ENCODE measurements around the gene ACAA2. TPM values are rescaled to one million over a fixed set of nuclear protein-coding genes. Genes with fewer than 3 reads are reported as not detected.

ACAA2 gene
- total and polyA plus RNA-seq, 10 of the 15 experiments (the other 5 are each of a cell fraction or from before 2014, with no cell fraction given), result 43.1 to 134 (median 64.6) TPM

GRCh38 chr18:49755489-49755888 lies 57.8 kb downstream of the ACAA2 start:
- no peak overlapping the region for H3K4me3 ChIP-seq
- ATAC-seq, result no peak
- no peak overlapping the region for H3K9ac ChIP-seq (ENCODE audit: control insufficient read depth, insufficient read depth, low read length)
- H2AFZ ChIP-seq (ENCODE audit: control insufficient read depth, low read depth, low read length), result no peak overlapping the region
- RAD21 ChIA-PET (ENCODE audit: unreplicated experiment), result no interaction called here
- DNase-seq (ENCODE audit: low read depth, low spot score), result no peak
- CTCF ChIA-PET, result no interaction called here
- TF ChIP-seq RUNX3 (IDR thresholded peaks at IDR 0.05; ENCODE audit: low read length) (no peak), KAT2A (conservative IDR thresholded peaks at IDR 0.05; ENCODE audit: control insufficient read depth, low read depth, low read length) (no peak)
- POLR2A ChIA-PET, result no interaction called here
- H3K9me3 ChIP-seq (replicated peaks; ENCODE audit: control insufficient read depth, insufficient read depth, low read length), result no peaks in the 10 kb centered on the region
- no TSS peak for BruUV-seq (replicated peaks)
- no peak overlapping the region for H3K4me2 ChIP-seq (ENCODE audit: control insufficient read depth, insufficient read depth)
- H3K27me3 ChIP-seq (replicated peaks in 1 of 2; ENCODE audit: control insufficient read depth in 2 of 2, insufficient read depth in 2 of 2, low read length in 1 of 2), result peaks cover 4 to 6% of the 10 kb centered on the region in 2 experiments
- 29% methylated on average over 6 of the region's 6 CpGs for WGBS (ENCODE audit: insufficient coverage, insufficient replicate concordance, low lambda C conversion rate, missing lambda C conversion rate)
- intact Hi-C loops (cut with micrococcal nuclease; ENCODE audit: unreplicated experiment) (no loop called here), in situ Hi-C loops (cut with MboI) (no loop called here)
- no peak for FAIRE-seq
- H3K27ac ChIP-seq (ENCODE audit: control insufficient read depth, insufficient read depth), result no peak overlapping the region
- H4K20me1 ChIP-seq (ENCODE audit: control insufficient read depth, insufficient read depth), result no peaks in the 10 kb centered on the region
- no peaks in the 10 kb centered on the region for H3K79me2 ChIP-seq (ENCODE audit: control insufficient read depth, insufficient read depth, low read length)
- H3K4me1 ChIP-seq (ENCODE audit: control insufficient read depth, insufficient read depth, low read length), result no peaks in the 10 kb centered on the region
- SMC1A ChIA-PET (ENCODE audit: uncharacterized antibody, unreplicated experiment), result no interaction called here
- H3K36me3 ChIP-seq (ENCODE audit: control insufficient read depth in 2 of 2, insufficient read depth in 2 of 2, low read length in 1 of 2), result no peaks in the 10 kb centered on the region

- Histone ChIP-seq H3K9me3 (replicated peaks; ENCODE audit: control insufficient read depth, insufficient read depth, low read length) (no peaks in the 10 kb centered on the region), H3K4me1 (ENCODE audit: control insufficient read depth, insufficient read depth, low read length) (no peaks in the 10 kb centered on the region), H3K27ac (ENCODE audit: control insufficient read depth, insufficient read depth) (no peak overlapping the region), H3K4me3 (no peak overlapping the region), H4K20me1 (ENCODE audit: control insufficient read depth, insufficient read depth) (no peaks in the 10 kb centered on the region), H3K4me2 (ENCODE audit: control insufficient read depth, insufficient read depth) (no peak overlapping the region), H3K79me2 (ENCODE audit: control insufficient read depth, insufficient read depth, low read length) (no peaks in the 10 kb centered on the region), H2AFZ (ENCODE audit: control insufficient read depth, low read depth, low read length) (no peak overlapping the region), H3K9ac (ENCODE audit: control insufficient read depth, insufficient read depth, low read length) (no peak overlapping the region), H3K36me3 (ENCODE audit: control insufficient read depth in 2 of 2, insufficient read depth in 2 of 2, low read length in 1 of 2) (no peaks in the 10 kb centered on the region), H3K27me3 (replicated peaks in 1 of 2; ENCODE audit: control insufficient read depth in 2 of 2, insufficient read depth in 2 of 2, low read length in 1 of 2) (peaks cover 4 to 6% of the 10 kb centered on the region in 2 experiments)
- ATAC-seq (no peak), FAIRE-seq (no peak), DNase-seq (ENCODE audit: low read depth, low spot score) (no peak)
- ChIA-PET CTCF (interaction anchor here (0.6 kb wide), 1 partner anchor 192 kb away, joined by 3 read pairs; no protein-coding TSS in a partner anchor), SMC1A (ENCODE audit: uncharacterized antibody, unreplicated experiment) (no interaction called here), POLR2A (no interaction called here), RAD21 (ENCODE audit: unreplicated experiment) (no interaction called here)
- intact Hi-C loops (cut with micrococcal nuclease; ENCODE audit: unreplicated experiment), result no loop called here
- 2% methylated on average over 6 of the region's 6 CpGs for WGBS (ENCODE audit: insufficient coverage, insufficient replicate concordance, low lambda C conversion rate, missing lambda C conversion rate)
- in situ Hi-C loops (cut with MboI), result no loop called here
- no TSS peak for BruUV-seq (replicated peaks)
- TF ChIP-seq PAX8 (IDR thresholded peaks at IDR 0.05), result no peak
- no peak for TF ChIP-seq MEF2B (IDR thresholded peaks at IDR 0.05; ENCODE audit: partially characterized antibody, poor library complexity, severe bottlenecking)
- TF ChIP-seq POU2F2 (IDR thresholded peaks at IDR 0.05; ENCODE audit: borderline replicate concordance, low read depth, low read length), result no peak
- no peak for TF ChIP-seq ZNF384 (IDR thresholded peaks at IDR 0.05; ENCODE audit: borderline replicate concordance, low read depth, low read length)
- TF ChIP-seq CEBPB (IDR thresholded peaks at IDR 0.05; ENCODE audit: borderline replicate concordance in 1 of 2, low read depth in 2 of 2, low read length in 2 of 2), result no peak
- no peak for TF ChIP-seq NKRF (conservative IDR thresholded peaks at IDR 0.05)
- no peak for TF ChIP-seq SREBF2 (IDR thresholded peaks at IDR 0.05; ENCODE audit: low read length)
- TF ChIP-seq BCL3 (IDR thresholded peaks at IDR 0.05; ENCODE audit: borderline replicate concordance, insufficient read depth, low read depth, low read length, poor library complexity, severe bottlenecking), result no peak
- TF ChIP-seq CBFB (IDR thresholded peaks at IDR 0.05; ENCODE audit: low read depth), result no peak
These were observed 58.5 kb downstream of the ACAA2 start for GRCh38 chr18:49754866-49755265.
